Stimulated activated CD8-positive, alpha-beta memory T cell treated with anti-CD3 and anti-CD28 coated beads, Interleukin-7, amount 100 ng/mL, for 4 hours (primary cell): Measurements from ENCODE around the gene GFOD1.

ENCODE experiments used
- DNase-seq, 2 donors: peaks; one replicate each; pipeline ENCODE4 v3.0.0-alpha.2; 2020; ENCODE audit warnings: low read depth in 2 of 2

GFOD1 gene

GRCh38 chr6:13487122-13488014, at the start of gene GFOD1:
GFOD1 (minus strand) TSS chr6:13487600; CDS start chr6:13486890, 710 bp downstream.
- DNase-seq = peak; percentile 40 to 78

- no peak for DNase-seq
Observed at GRCh38 chr6:13536796-13537526, 49.6 kb upstream of the GFOD1 start.

GRCh38 chr6:13535306-13535705, 47.9 kb upstream of the GFOD1 start:
- no peak for DNase-seq

- DNase-seq = no peak
Observed at GRCh38 chr6:13534536-13534935, 47.1 kb upstream of the GFOD1 start.

- DNase-seq = no peak
Observed at GRCh38 chr6:13531956-13532355, 44.6 kb upstream of the GFOD1 start.

- DNase-seq = no peak
Observed at GRCh38 chr6:13528777-13529343, 41.5 kb upstream of the GFOD1 start.

GRCh38 chr6:13528232-13528631, 40.8 kb upstream of the GFOD1 start:
- DNase-seq = no peak

- DNase-seq = no peak
Observed at GRCh38 chr6:13527671-13528056, 40.3 kb upstream of the GFOD1 start.

GRCh38 chr6:13526727-13527670, 39.6 kb upstream of the GFOD1 start:
- DNase-seq = no peak

GRCh38 chr6:13526357-13526726, 38.9 kb upstream of the GFOD1 start:
- no peak for DNase-seq

- no peak for DNase-seq
Observed at GRCh38 chr6:13524801-13525508, 37.6 kb upstream of the GFOD1 start.

GRCh38 chr6:13523826-13524622, 36.6 kb upstream of the GFOD1 start:
- no peak for DNase-seq

GRCh38 chr6:13522656-13523055, 35.3 kb upstream of the GFOD1 start:
- no peak for DNase-seq

- DNase-seq = no peak
Observed at GRCh38 chr6:13519839-13520238, 32.4 kb upstream of the GFOD1 start.

- DNase-seq = no peak
Observed at GRCh38 chr6:13517116-13517515, 29.7 kb upstream of the GFOD1 start.

GRCh38 chr6:13515912-13516311, 28.5 kb upstream of the GFOD1 start:
- DNase-seq = no peak

- DNase-seq = no peak
Observed at GRCh38 chr6:13513626-13514502, 26.5 kb upstream of the GFOD1 start.

GRCh38 chr6:13512900-13513299, 25.5 kb upstream of the GFOD1 start:
- no peak for DNase-seq
